PC-3 (cell line): Measurements from ENCODE around the gene ABHD6. TPM values are rescaled to one million over a fixed set of nuclear protein-coding genes. Genes with fewer than 3 reads are reported as not detected.

Experiments
- ATAC-seq: fragments of 200-7000 bp; cut with Tn5 transposase; 2 replicates; pipeline ENCODE4 v1.9.1; 2020; ENCODE audit warnings: mild to moderate bottlenecking, moderate library complexity
- BruUV-seq: library from RNA; stranded (reverse); fragments of 400-500 nt; replicated peaks from 2 replicates; lab custom pipeline; 2021; lab: Mats Ljungman, UMichigan
- CTCF ChIA-PET: fragments of 300-600 bp; sonication (Branson Sonifier 250); formaldehyde crosslinking; loops from one replicate; lab custom pipeline; 2022; ENCODE audit warnings: antibody characterized with exemption; lab: Charles Lee
- POLR2A ChIA-PET: fragments of 300-600 bp; sonication (Branson Sonifier 250); formaldehyde crosslinking; loops from one replicate; lab custom pipeline; 2022; ENCODE audit warnings: antibody characterized with exemption; ENCODE audit not compliant: unreplicated experiment; lab: Charles Lee
- DNase-seq: peaks from one replicate; pipeline ENCODE4 v3.0.0-alpha.2; 2015
- H2AFZ ChIP-seq: fragments of 300-600 bp; sonication (generic); 2 replicates; pipeline ENCODE4 v1.6.0; 2016; ENCODE audit warnings: antibody characterized with exemption, low read length
- H3F3A ChIP-seq: fragments of 300-600 bp; sonication (generic); one replicate; pipeline ENCODE4 v1.6.0; 2017; ENCODE audit warnings: antibody characterized with exemption, low read length, control low read depth, mild to moderate bottlenecking; ENCODE audit not compliant: unreplicated experiment
- H3K27ac ChIP-seq: fragments of 300-600 bp; sonication (generic); 2 replicates; pipeline ENCODE4 v1.5.1; 2016; ENCODE audit warnings: mild to moderate bottlenecking, low read length
- H3K27me3 ChIP-seq: fragments of 300-600 bp; sonication (generic); 2 replicates; pipeline ENCODE4 v1.6.1; 2016; ENCODE audit warnings: low read length, mixed read lengths
- H3K36me3 ChIP-seq: fragments of 300-600 bp; sonication (generic); 2 replicates; pipeline ENCODE4 v1.6.1; 2016; ENCODE audit warnings: low read depth, mixed run types, low read length, mixed read lengths
- H3K4me1 ChIP-seq: fragments of 300-600 bp; sonication (generic); 2 replicates; pipeline ENCODE4 v1.5.1; 2016; ENCODE audit warnings: low read length; ENCODE audit not compliant: insufficient read depth
- H3K4me2 ChIP-seq: fragments of 300-600 bp; sonication (generic); 2 replicates; pipeline ENCODE4 v1.6.0; 2016; ENCODE audit warnings: low read length
- H3K4me3 ChIP-seq: fragments of 300-600 bp; sonication (generic); 2 replicates; pipeline ENCODE4 v1.5.1; 2016; ENCODE audit warnings: mild to moderate bottlenecking, low read length, mixed read lengths
- H3K79me2 ChIP-seq: fragments of 300-600 bp; sonication (generic); 2 replicates; pipeline ENCODE4 v1.6.1; 2017; ENCODE audit warnings: low read length, mixed read lengths
- H3K9ac ChIP-seq: fragments of 300-600 bp; sonication (generic); 2 replicates; pipeline ENCODE4 v1.6.0; 2016; ENCODE audit warnings: mild to moderate bottlenecking, low read length
- H3K9me2 ChIP-seq: fragments of 300-600 bp; sonication (generic); replicated peaks from 2 replicates; pipeline ENCODE4 v1.6.1; 2016; ENCODE audit warnings: mixed run types, low read length, mixed read lengths
- H3K9me3 ChIP-seq: fragments of 300-600 bp; sonication (generic); 2 replicates; pipeline ENCODE4 v1.6.1; 2016; ENCODE audit warnings: low read length, mixed read lengths
- H4K20me1 ChIP-seq: fragments of 300-600 bp; sonication (generic); 2 replicates; pipeline ENCODE4 v1.6.1; 2016; ENCODE audit warnings: low read length, mixed read lengths
- EZH2 ChIP-seq: fragments of 300-600 bp; sonication (generic); IDR thresholded peaks from one replicate; pipeline ENCODE4 v1.6.1; 2017; ENCODE audit warnings: antibody characterized with exemption, mild to moderate bottlenecking, low read length; ENCODE audit not compliant: unreplicated experiment
- EZH2phosphoT487 ChIP-seq: fragments of 300-600 bp; sonication (generic); IDR thresholded peaks from 2 replicates; pipeline ENCODE4 v1.6.1; 2018; ENCODE audit warnings: mild to moderate bottlenecking, antibody characterized with exemption, low read length, borderline replicate concordance
- intact Hi-C: fragments of 100-400 bp; cut with micrococcal nuclease; formaldehyde crosslinking; loops from 2 replicates; pipeline ENCODE4 v1.9.0; 2023
- total RNA-seq: library from RNA; depleted of rRNA; stranded (reverse); fragments of >200 nt; gene quantifications from 2 replicates; pipeline ENCODE4 v1.2.3, GENCODE V29; 2014
- TF ChIP-seq, protein P1 (sequence below): fragments of 300-600 bp; sonication (generic); conservative IDR thresholded peaks from 2 replicates; pipeline ENCODE4 v1.5.1; 2017; ENCODE audit warnings: antibody characterized with exemption, low read depth, mild to moderate bottlenecking, low read length

ABHD6 gene
- total RNA-seq, 1 experiment from 2014 or later: 13.4 TPM

DNA sequence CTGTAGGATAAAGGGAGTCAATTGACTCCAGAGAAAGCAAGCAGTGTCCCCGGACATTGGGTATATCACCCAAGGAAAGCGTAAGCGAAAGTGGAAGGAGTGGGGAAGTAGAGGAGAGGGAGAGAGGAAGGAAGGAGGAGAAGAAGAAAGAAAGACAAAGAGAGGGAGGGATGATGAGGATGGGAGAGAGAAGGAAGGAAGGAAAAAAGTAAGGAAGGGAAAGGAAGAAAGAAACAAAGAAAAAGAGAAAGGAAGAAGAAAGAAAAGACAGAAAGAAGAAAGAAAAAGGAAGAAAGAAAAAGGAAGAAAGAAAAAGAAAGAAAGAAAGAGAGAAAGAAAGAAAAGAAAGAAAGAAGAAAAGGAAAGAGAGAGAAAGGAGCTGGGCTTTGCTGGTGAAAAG is 27.7 kb upstream of the ABHD6 start:
- H3K4me2 ChIP-seq: no peak overlapping the region
- ChIA-PET POLR2A (no interaction called here), CTCF (no interaction called here)
- no peak overlapping the region for H3K27ac ChIP-seq
- H4K20me1 ChIP-seq: no peaks in the 10 kb centered on the region
- intact Hi-C loops: no loop called here
- peaks cover 36% of the 10 kb centered on the region for H3K4me1 ChIP-seq
- ATAC-seq (no peak), DNase-seq (no peak)
- no peak overlapping the region for H2AFZ ChIP-seq
- no peak overlapping the region for H3K9ac ChIP-seq
- H3K79me2 ChIP-seq: no peaks in the 10 kb centered on the region
- H3K27me3 ChIP-seq: no peaks in the 10 kb centered on the region
- no peak overlapping the region for H3K4me3 ChIP-seq
- BruUV-seq: no TSS peak
- H3K9me3 ChIP-seq: no peaks in the 10 kb centered on the region
- no peaks in the 10 kb centered on the region for H3K36me3 ChIP-seq
- no peak for TF ChIP-seq EZH2
- TF ChIP-seq, protein P1, sequence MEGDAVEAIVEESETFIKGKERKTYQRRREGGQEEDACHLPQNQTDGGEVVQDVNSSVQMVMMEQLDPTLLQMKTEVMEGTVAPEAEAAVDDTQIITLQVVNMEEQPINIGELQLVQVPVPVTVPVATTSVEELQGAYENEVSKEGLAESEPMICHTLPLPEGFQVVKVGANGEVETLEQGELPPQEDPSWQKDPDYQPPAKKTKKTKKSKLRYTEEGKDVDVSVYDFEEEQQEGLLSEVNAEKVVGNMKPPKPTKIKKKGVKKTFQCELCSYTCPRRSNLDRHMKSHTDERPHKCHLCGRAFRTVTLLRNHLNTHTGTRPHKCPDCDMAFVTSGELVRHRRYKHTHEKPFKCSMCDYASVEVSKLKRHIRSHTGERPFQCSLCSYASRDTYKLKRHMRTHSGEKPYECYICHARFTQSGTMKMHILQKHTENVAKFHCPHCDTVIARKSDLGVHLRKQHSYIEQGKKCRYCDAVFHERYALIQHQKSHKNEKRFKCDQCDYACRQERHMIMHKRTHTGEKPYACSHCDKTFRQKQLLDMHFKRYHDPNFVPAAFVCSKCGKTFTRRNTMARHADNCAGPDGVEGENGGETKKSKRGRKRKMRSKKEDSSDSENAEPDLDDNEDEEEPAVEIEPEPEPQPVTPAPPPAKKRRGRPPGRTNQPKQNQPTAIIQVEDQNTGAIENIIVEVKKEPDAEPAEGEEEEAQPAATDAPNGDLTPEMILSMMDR: no peak
- TF ChIP-seq EZH2phosphoT487: no peak
- no peaks in the 10 kb centered on the region for H3K9me2 ChIP-seq
- H3F3A ChIP-seq: no peaks in the 10 kb centered on the region

DNA sequence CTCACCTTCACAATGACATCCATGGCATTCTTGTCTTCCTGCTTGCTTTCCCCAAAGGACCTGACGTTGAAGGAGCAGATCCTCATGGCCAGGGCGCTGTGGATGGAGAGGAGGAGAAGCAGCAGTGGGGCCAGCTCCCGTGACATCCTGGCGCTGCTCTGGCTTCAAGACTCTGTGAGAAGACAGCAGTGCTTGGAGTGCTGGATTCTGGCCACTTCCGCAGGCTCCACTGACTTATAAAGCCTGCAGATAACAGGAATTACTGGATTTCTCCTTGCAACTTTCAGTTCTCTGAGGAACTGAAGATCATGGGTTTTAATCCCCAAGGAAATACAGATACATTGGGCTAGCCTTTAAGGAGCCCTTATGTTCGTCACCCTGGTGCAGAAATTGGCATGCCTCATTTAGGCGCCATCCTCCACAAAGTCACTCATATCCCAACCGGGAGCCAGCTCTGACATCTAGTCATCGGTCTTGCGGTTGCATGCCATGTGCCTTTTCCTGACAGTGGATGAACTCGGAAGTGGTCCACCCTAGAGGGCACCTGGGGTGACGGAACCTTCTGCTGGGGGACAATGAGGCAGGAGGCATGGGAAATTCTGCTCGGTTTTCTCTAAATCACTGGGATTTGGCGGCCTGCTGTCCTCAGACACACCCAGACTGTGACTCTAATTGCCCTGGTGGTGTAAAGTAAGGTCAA is 26.7 kb upstream of the ABHD6 start, which contains the start of gene DNASE1L3:
DNASE1L3 (minus strand) TSS at position 212 of the 700 bp plus-strand sequence; CDS start at position 146, 66 bp downstream.
- no TSS peak for BruUV-seq
- H3K9me2 ChIP-seq: no peaks in the 10 kb centered on the region
- no peak for TF ChIP-seq EZH2phosphoT487
- TF ChIP-seq EZH2: no peak
- TF ChIP-seq, protein P1: no peak
- intact Hi-C loops: no loop called here
- H3F3A ChIP-seq: no peaks in the 10 kb centered on the region
- H3K36me3 ChIP-seq: no peaks in the 10 kb centered on the region
- CTCF ChIA-PET: no interaction called here
- no peak within 1 kb of the TSS for H2AFZ ChIP-seq
- no peaks in the 10 kb centered on the region for H3K27me3 ChIP-seq
- H3K9ac ChIP-seq: no peak within 1 kb of the TSS
- ATAC-seq (no peak), DNase-seq (no peak)
- H3K27ac ChIP-seq: no peak within 1 kb of the TSS
- H4K20me1 ChIP-seq: no peaks in the 10 kb centered on the region
- no peak within 1 kb of the TSS for H3K4me2 ChIP-seq
- POLR2A ChIA-PET: no interaction called here
- no peak within 1 kb of the TSS for H3K4me3 ChIP-seq
- H3K9me3 ChIP-seq: no peaks in the 10 kb centered on the region
- H3K4me1 ChIP-seq: peaks cover 40% of the 10 kb centered on the region
- no peaks in the 10 kb centered on the region for H3K79me2 ChIP-seq
